MCF 10A (cell line): Measurements from ENCODE around the gene SPOCK1. TPM values are rescaled to one million over a fixed set of nuclear protein-coding genes. Genes with fewer than 3 reads are reported as not detected.

Source experiments
- BruUV-seq: library from RNA; stranded (reverse); fragments of 400-500 nt; replicated peaks from 2 replicates; lab custom pipeline; 2021; lab: Mats Ljungman, UMichigan
- CTCF ChIA-PET: fragments of 300-600 bp; sonication (Branson Sonifier 250); formaldehyde crosslinking; extraction: SDS; loops from one replicate; lab custom pipeline; 2021; ENCODE audit warnings: antibody characterized with exemption, inconsistent platforms; lab: Yijun Ruan, JAX
- POLR2A ChIA-PET: fragments of 300-600, 350-650 bp; sonication (Branson Sonifier 250); formaldehyde crosslinking; extraction: SDS; loops from one replicate; lab custom pipeline; 2020; ENCODE audit warnings: antibody characterized with exemption, inconsistent platforms; lab: Yijun Ruan, JAX
- DNase-seq: peaks from one replicate; pipeline ENCODE4 v3.0.0-alpha.2; 2018; ENCODE audit not compliant: unreplicated experiment
- H3K27ac Mint-ChIP-seq: one replicate; pipeline ENCODE4 v1.8.0; 2022; ENCODE audit warnings: mild to moderate bottlenecking, low read depth, mixed read lengths; ENCODE audit not compliant: unreplicated experiment
- H3K27me3 Mint-ChIP-seq: one replicate; pipeline ENCODE4 v1.8.0; 2022; ENCODE audit warnings: mixed read lengths; ENCODE audit not compliant: insufficient read depth, unreplicated experiment
- H3K36me3 Mint-ChIP-seq: one replicate; pipeline ENCODE4 v1.8.0; 2022; ENCODE audit warnings: mild to moderate bottlenecking, moderate library complexity, mixed read lengths; ENCODE audit not compliant: insufficient read depth, unreplicated experiment
- H3K4me1 Mint-ChIP-seq: one replicate; pipeline ENCODE4 v1.8.0; 2022; ENCODE audit warnings: mixed read lengths; ENCODE audit not compliant: insufficient read depth, unreplicated experiment
- H3K4me3 Mint-ChIP-seq: one replicate; pipeline ENCODE4 v1.8.0; 2022; ENCODE audit warnings: mild to moderate bottlenecking, moderate library complexity, mixed read lengths; ENCODE audit not compliant: unreplicated experiment
- H3K9me3 Mint-ChIP-seq: one replicate; pipeline ENCODE4 v1.8.0; 2022; ENCODE audit warnings: mixed read lengths; ENCODE audit not compliant: unreplicated experiment
- intact Hi-C: fragments of 100-400 bp; cut with micrococcal nuclease; formaldehyde crosslinking; loops from 2 replicates; pipeline ENCODE4 v1.14.1; 2022
- total RNA-seq: library from RNA; stranded (reverse); gene quantifications from 2 replicates; pipeline ENCODE4 v1.2.3, GENCODE V29; 2022
- TF ChIP-seq, protein P1 (sequence below): fragments of 200-600 bp; IDR thresholded peaks from one replicate; pipeline ENCODE4 v1.8.0; 2022; ENCODE audit warnings: antibody characterized with exemption, mild to moderate bottlenecking; ENCODE audit not compliant: unreplicated experiment

Gene SPOCK1
- total RNA-seq, 1 experiment from 2014 or later, result 34.3 TPM

GRCh38 chr5:137316346-137316736, 182.8 kb downstream of the SPOCK1 start:
- Mint-ChIP-seq H3K27me3 (no peaks in the 10 kb centered on the region), H3K4me1 (peaks cover 13% of the 10 kb centered on the region), H3K27ac (no peak overlapping the region), H3K9me3 (no peaks in the 10 kb centered on the region), H3K36me3 (no peaks in the 10 kb centered on the region), H3K4me3 (no peak overlapping the region)
- BruUV-seq, result no TSS peak
- peak; percentile 29 for DNase-seq
- POLR2A ChIA-PET, result no interaction called here
- CTCF ChIA-PET, result interaction anchor here (0.6 to 10.7 kb wide), 6 partner anchors 12 to 1257 kb away, joined by 3 to 238 read pairs (median 4); partner anchors contain the start of gene SPOCK1
- TF ChIP-seq, protein P1, sequence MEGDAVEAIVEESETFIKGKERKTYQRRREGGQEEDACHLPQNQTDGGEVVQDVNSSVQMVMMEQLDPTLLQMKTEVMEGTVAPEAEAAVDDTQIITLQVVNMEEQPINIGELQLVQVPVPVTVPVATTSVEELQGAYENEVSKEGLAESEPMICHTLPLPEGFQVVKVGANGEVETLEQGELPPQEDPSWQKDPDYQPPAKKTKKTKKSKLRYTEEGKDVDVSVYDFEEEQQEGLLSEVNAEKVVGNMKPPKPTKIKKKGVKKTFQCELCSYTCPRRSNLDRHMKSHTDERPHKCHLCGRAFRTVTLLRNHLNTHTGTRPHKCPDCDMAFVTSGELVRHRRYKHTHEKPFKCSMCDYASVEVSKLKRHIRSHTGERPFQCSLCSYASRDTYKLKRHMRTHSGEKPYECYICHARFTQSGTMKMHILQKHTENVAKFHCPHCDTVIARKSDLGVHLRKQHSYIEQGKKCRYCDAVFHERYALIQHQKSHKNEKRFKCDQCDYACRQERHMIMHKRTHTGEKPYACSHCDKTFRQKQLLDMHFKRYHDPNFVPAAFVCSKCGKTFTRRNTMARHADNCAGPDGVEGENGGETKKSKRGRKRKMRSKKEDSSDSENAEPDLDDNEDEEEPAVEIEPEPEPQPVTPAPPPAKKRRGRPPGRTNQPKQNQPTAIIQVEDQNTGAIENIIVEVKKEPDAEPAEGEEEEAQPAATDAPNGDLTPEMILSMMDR, result no peak
- intact Hi-C loops, result loop anchor here (10.0 kb wide), 1 partner anchor 242 kb away; no protein-coding TSS in a partner anchor

- no peaks in the 10 kb centered on the region for H3K9me3 Mint-ChIP-seq
- BruUV-seq, result no TSS peak
- intact Hi-C loops, result loop anchor here (10.0 kb wide), 1 partner anchor 241 kb away; no protein-coding TSS in a partner anchor
- no peak overlapping the region for H3K4me3 Mint-ChIP-seq
- TF ChIP-seq, protein P1, result no peak
- H3K36me3 Mint-ChIP-seq, result no peaks in the 10 kb centered on the region
- H3K27me3 Mint-ChIP-seq, result no peaks in the 10 kb centered on the region
- H3K4me1 Mint-ChIP-seq, result peaks cover 19% of the 10 kb centered on the region
- ChIA-PET POLR2A (interaction anchor here (0.5 kb wide), 1 partner anchor 89 kb away, joined by 4 read pairs; no protein-coding TSS in a partner anchor), CTCF (interaction anchor here (0.6 to 10.7 kb wide), 7 partner anchors 13 to 582 kb away, joined by 3 to 238 read pairs (median 4); partner anchors contain the start of gene SPOCK1)
- no peak for DNase-seq
- H3K27ac Mint-ChIP-seq, result no peak overlapping the region
These were observed 183.4 kb downstream of the SPOCK1 start for GRCh38 chr5:137315534-137316345.

GRCh38 chr5:137315109-137315508, 184.0 kb downstream of the SPOCK1 start:
- H3K36me3 Mint-ChIP-seq, result no peaks in the 10 kb centered on the region
- no peaks in the 10 kb centered on the region for H3K9me3 Mint-ChIP-seq
- CTCF ChIA-PET, result interaction anchor here (0.6 to 10.7 kb wide), 11 partner anchors 13 to 581 kb away, joined by 3 to 238 read pairs (median 4); partner anchors contain the start of gene SPOCK1
- peaks cover 25% of the 10 kb centered on the region for H3K4me1 Mint-ChIP-seq
- no TSS peak for BruUV-seq
- TF ChIP-seq, protein P1, result no peak
- H3K27me3 Mint-ChIP-seq, result no peaks in the 10 kb centered on the region
- intact Hi-C loops, result loop anchor here (10.0 kb wide), 1 partner anchor 240 kb away; no protein-coding TSS in a partner anchor
- no peak overlapping the region for H3K27ac Mint-ChIP-seq
- no peak for DNase-seq
- no peak overlapping the region for H3K4me3 Mint-ChIP-seq
- POLR2A ChIA-PET, result interaction anchor here (0.5 kb wide), 1 partner anchor 89 kb away, joined by 4 read pairs; no protein-coding TSS in a partner anchor
